Activated CD8-positive, alpha-beta memory T cell treated with anti-CD3 and anti-CD28 coated beads, Interleukin-2, amount 50 U/mL, for 24 hours (primary cell): Measurements from ENCODE around the gene AOPEP.

ENCODE experiments used
- DNase-seq: peaks from one replicate; pipeline ENCODE4 v3.0.0-alpha.2; 2020; ENCODE audit errors: extremely low read depth

Gene AOPEP

GRCh38 chr9:94993160-94993820, 266.8 kb downstream of the AOPEP start:
- DNase-seq = no peak

DNA sequence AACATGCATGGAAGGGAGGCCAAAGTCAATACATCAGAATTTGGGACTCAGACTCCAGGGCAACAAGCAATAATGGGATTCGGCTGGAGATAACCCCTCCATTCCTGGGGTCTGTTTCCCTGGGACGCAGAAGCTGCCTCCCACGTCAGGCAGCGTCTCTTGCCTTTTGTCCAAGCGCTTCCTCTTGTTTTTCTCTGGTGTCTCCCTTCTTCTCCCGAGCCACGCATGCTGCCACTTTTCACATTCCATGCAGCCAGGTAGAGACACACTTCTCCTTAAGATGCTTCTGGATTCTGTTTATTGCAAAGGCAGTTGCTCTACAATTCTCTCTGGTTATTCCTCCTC, 267.3 kb downstream of the AOPEP start:
- DNase-seq = no peak

GRCh38 chr9:94995048-94995693, 268.7 kb downstream of the AOPEP start:
- no peak for DNase-seq

- no peak for DNase-seq
Measured at GRCh38 chr9:94996641-94997040, 270.1 kb downstream of the AOPEP start.

DNA sequence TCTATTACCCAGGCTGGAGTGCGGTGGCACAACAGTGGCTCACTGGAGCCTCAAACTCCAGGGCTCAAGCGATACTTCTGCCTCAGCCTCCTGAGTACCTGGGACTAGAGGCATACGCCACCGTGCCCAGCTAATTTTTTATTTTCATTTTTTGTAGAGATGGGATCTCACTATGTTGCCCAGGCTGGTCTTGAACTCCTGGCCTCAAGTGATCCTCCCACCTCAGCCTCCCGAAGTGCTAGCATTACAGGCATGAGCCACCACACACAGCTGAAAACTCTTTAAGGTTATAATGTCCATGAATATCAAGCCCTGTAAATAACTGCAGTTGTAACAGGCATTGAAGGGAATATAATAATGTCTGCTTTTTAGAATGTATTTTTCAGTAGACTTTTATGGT, 271.2 kb downstream of the AOPEP start:
- DNase-seq = no peak

DNA sequence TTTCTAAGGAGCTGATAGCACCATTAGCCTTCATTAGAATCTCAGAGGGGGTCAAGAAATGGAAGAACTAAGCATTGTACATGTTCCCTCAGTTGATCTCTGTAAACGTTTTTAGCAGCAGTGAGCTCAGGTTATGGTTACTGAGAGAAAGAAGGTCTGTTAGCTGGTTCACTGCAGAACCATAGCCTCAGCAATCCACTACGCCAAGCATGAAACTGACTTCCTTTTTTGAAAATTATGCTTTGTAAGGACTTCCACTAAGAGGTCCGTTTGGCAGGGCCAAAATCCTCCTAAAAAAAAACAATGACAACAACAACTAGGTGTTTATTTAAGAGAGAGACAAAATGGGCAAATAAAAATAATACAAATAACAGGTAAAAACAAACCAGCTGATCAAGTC, 273.3 kb downstream of the AOPEP start:
- DNase-seq = no peak

GRCh38 chr9:95000821-95001220, 274.3 kb downstream of the AOPEP start:
- DNase-seq = no peak

DNA sequence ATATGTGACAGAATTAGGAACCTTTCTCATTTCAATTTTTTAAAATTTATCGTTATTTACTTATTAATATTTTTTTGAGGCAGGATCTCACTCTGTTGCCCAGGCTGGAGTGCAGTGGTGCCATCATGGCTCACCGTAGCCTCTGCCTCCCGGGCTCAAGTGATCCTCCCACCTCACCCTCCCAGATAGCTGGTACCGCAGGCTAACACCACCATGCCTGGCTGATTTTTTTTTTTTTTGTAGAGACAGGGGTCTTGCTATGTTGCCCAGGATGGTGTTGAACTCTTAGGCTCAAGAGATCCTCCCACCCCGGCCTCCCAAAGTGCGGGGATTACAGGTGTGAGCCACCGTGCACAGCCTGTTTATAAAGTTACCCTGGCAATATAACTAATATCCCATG, 275.2 kb downstream of the AOPEP start:
- no peak for DNase-seq

GRCh38 chr9:95003689-95004410, 277.4 kb downstream of the AOPEP start:
- DNase-seq = no peak

DNA sequence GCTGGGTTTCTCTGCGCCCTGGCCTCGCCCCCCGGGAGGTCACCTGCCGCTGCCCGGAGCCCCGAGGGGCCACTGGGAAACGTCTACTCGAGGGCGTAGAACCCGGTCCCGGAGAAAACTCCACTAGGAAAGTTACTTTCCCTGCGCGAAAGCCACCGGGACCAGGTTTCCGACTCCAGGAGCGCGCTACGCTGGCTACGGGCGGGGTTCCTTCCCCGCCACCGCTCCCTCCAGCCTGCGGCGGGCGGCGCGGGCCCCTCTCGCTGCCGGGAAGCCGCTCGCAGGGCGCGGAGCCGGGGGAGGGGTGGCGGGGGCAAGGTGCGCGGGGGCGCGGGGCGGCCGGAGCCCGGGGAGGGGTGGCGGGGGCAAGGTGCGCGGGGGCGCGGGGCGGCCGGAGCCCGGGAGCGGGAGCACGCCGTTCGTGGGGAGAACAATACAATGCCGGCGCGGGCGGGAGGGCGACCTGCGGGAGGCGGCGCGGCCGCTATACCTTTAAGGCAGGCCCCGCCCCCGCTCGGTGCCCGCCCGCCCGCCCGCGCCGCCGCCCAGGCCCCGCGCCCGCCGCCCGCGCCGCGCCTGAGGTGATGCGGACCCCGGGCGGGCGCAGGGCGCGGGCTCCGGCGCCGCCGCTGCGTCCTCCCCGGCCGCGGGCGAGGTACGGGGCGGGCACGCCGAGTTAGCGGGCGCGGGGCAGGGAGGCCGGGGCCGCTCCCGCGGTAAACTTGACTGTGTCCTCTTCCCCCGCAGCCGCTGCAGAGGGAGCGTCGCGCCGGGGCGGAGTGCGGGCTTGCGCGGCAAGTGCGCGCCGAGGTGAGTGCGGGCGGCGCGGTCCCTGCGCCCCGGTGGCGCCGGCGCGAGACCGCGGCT, 278.1 kb downstream of the AOPEP start:
- no peak for DNase-seq

GRCh38 chr9:95005278-95006143, 279.0 kb downstream of the AOPEP start:
- no peak for DNase-seq

GRCh38 chr9:95007226-95007869, 280.8 kb downstream of the AOPEP start:
- no peak for DNase-seq

DNA sequence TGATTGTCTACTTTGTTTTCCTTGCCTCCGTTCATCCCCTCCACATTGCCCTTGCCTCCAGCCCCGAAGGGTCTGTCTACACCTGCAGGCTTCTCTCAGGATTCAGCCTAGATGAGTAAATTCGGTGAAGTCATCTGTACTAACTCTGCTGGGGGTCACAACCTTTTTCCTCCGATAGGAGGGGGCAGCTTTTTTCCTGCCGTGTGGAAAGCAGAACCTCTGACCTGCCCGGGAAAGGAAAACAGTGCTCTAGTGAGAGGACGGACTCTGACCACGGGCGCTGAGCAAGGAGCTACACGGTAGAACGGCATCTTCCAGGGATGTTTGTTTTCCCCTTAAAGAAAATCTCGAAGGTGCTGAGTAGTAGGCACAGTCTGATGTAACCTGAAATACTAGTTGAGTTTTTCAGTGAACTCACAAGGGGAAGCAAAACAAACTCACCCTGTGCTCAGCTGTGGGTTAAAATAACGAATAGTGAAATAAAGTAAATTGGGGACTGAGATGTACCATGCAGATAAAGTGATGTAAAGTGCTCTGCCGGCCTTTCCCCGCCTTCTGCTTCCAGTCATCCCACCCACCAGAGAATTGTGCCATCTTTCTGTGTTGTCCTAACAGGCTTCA, 281.8 kb downstream of the AOPEP start:
- DNase-seq = no peak

- DNase-seq = no peak
Measured at GRCh38 chr9:95009459-95009858, 283.0 kb downstream of the AOPEP start.

- no peak for DNase-seq
Measured at GRCh38 chr9:95010431-95010838, 283.9 kb downstream of the AOPEP start.

DNA sequence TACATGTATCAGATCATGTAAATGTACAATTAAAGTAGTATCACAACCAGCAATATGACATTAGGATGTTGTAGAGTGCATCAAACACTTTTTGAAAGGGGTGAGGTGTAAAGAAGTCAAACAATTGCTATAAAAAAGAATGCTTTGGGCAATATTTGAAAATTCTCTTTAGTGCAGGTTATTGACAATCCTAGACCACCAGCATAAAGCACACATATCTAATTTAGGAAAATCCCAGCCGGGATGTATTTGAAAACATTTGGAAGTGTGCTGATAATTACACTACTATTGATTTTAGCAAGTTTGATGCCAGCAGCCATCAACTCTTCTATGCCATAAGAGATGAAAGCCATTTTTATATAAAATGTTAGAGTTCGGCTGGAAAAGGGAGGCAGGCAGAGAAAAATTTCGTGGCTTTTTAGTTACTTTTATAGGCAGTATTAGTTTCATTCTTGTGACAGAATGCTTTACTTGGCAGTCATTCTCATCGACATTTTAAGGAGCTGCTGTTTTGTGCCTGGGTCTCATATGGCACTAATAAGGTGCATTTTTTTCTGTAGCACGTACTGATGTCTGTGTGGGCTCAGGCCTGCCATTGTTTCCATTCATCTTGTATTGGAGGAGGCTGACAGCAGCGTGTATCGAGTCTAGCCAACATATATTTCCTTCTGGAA, 285.7 kb downstream of the AOPEP start:
- no peak for DNase-seq

DNA sequence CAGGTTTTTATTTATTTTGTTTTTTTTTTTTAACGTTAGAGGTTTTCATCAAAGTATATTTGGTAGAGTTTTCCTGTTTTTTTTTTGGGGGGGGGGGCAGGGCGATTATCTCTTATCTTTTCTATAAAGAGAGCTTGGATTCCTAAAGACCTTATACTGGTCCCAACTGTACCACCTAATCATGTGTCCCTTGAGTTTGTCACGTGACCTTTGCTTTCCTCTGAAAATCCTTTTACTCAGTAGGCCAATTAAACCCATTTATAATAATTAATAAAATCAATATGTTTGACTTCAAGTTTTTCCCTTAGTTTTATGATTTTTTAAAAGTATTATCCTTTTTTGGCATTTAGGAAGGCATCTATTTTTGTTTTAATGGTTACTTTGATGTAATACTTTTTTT, 286.4 kb downstream of the AOPEP start:
- no peak for DNase-seq

- no peak for DNase-seq
Measured at GRCh38 chr9:95014917-95015316, 288.4 kb downstream of the AOPEP start.

DNA sequence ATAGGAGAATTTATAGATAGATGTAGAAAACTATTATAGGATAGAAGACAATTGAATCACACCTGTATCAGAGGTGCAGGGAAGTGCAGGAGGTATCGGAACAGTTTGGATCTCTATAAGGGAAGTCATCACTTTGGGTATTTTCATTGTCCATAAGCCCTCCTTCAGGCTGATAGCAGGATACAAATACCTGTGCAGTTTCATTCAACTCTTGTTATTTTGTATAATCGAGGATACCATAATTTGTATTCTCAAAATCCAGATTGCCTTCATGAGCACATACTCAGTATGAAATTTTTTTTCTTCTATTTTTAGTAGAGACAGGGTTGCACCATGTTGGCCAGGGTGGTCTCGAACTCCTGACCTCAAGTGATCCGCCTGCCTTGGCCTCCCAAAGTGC, 289.1 kb downstream of the AOPEP start:
- no peak for DNase-seq

- DNase-seq = no peak
Measured at GRCh38 chr9:95017062-95017461, 290.6 kb downstream of the AOPEP start.
